ENCODE data around the gene FBXO17.

FBXO17 gene

DNA sequence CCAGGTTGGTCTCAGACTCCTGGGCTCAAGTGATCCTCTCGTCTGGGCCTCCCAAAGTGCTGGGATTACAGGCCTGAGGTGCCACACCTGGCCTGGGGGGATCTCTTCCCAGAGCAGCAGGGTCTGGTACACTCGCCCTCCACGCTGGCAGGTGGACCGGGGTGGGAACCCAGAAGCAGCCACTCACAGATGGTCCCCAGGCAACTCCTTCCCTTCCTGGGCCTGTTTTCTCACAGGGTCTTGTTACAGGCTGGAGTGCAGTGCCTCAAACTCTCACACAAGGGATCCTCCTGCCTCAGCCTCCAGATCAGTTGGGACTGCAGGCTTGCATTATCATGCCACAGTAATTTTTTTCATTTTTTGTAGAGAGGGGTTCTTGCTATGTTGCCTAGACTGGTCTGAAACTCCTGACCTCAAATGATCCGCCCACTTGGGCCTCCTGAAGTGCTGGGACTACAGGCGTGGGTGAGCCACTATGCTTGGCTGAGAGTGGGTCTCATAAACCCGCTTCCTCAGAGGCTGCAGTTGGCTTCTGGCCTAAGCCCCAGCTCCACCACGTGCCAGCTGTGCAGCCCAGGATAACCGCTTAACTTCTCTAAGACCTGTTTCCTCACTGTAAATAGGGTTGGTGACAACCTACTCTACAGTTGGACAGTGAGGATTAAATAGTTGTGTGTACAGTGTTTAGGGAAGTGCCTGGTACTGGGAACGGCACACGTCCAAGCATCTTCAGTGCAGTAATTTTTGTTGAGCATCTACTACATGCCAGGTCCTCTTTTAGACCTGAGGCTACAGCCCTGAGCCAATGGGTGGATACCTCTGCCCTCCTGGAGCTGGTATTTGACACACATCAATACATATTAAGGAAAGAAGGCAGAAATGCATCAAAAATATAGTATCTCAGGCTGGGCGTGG is 62.7 kb downstream of the FBXO17 start:
- DNase-seq = no peak

GRCh38 chr19:38911388-38912001 is 64.0 kb downstream of the FBXO17 start:
- no peak for DNase-seq

DNA sequence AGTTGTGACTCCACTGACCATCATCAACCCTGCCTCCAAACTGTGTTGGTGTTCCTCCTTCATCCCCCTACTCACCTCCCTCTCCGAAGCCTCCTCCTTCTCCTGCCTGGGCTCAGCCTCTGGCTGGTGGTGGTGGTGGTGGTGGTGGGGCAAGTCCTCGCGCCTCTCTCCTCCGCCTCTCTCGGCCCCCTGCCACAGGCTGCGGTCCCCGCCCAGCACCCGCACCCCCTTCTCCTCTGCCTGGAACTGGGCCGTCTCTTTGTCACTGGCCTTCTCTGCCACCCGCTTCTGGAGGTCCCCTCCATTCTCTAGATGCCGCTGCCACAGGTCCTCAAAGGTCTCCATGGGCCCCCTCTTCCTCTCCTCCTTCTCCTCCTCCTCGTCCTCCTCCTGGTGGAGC is 65.1 kb downstream of the FBXO17 start:
- DNase-seq = no peak

DNA sequence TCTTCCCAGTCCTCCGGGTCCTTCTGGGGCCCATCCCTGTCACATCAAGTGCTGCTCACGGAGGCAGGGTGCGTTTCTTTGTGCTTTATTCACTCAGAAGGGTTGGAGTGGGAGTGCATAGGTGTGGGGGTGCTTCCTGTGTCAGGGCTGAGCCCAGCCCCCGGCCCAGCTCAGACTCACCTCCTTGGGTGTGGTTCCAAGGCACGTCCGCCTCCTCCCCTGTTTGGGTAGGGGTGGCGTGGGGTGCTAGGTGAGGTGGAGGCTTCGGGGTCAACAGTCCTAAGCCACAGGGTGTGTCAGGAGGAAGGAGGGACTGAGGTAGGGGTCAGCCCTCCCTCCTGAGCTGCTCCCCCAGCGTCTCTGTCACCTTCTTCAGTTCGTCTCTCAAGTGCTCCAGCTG is 66.6 kb downstream of the FBXO17 start:
- DNase-seq = no peak

DNA sequence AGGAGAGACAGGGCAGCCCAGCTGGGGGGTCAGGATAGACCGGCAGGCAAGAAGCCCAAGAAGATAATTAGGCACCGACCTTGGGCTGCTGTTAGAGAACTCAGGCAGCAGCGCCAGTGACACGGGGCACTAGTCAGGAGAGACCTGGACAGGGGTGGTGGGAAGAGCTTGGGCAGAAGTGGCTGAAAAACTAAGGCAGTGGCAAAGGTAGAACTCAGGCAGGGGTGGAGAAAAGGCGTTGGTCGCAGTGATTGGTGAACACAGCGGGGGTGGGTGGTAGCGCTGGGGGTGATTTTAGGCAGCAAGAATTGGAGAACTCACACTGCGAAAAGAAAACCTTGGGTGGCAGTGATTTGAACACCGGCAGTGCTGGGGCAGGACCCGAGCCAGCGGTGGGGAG is 67.9 kb downstream of the FBXO17 start:
- no peak for DNase-seq

DNA sequence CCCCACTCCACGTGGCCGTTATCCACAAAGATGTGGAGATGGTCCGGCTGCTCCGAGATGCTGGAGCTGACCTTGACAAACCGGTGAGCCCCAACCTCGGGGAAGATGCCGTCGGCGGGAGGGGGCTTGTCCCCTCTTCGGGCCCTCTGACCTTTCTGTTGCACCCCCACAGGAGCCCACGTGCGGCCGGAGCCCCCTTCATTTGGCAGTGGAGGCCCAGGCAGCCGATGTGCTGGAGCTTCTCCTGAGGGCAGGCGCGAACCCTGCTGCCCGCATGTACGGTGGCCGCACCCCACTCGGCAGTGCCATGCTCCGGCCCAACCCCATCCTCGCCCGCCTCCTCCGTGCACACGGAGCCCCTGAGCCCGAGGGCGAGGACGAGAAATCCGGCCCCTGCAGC is 68.3 kb downstream of the FBXO17 start:
- DNase-seq = no peak

DNA sequence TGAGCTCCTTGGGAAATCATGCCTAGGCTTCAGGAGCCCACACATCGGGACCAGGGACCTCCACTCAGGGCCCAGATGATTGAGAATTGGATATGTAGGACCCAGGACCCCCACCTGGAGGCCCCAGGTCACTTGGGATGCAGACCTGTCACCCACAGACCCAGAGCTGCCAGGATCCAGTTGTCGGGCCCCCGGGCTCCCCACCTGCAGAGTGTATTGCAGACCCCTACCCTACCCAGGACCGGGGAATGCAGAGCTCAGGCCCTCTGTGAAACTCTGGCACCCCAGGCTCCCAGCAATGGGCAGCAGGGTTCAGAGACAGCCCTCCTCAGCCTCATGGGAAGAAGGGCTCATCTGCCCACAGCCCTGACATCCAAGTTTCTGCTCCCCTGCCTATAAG is 69.9 kb downstream of the FBXO17 start:
- no peak for DNase-seq

GRCh38 chr19:38904581-38905539 is 70.7 kb downstream of the FBXO17 start:
- DNase-seq = no peak

DNA sequence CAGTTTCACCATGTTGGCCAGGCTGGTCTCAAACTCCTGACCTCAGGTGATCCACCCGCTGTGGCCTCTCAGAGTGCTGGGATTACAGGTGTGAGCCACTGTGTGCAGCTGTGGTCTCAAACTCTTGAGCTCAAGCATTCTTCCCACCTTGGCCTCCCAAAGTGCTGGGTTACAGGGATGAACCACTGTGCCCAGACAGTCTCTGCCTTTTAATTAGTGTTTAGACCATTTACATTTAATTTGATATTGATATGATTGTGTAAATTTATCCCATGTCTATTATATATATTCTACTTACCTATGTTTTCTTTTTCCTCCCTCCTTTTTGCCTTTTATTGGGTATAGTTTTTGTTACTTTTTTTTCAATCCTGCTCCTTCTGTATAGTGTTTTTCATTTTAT is 73.9 kb downstream of the FBXO17 start:
- DNase-seq = no peak

- no peak for DNase-seq
Observed at GRCh38 chr19:38900743-38901190, 74.8 kb downstream of the FBXO17 start.

DNA sequence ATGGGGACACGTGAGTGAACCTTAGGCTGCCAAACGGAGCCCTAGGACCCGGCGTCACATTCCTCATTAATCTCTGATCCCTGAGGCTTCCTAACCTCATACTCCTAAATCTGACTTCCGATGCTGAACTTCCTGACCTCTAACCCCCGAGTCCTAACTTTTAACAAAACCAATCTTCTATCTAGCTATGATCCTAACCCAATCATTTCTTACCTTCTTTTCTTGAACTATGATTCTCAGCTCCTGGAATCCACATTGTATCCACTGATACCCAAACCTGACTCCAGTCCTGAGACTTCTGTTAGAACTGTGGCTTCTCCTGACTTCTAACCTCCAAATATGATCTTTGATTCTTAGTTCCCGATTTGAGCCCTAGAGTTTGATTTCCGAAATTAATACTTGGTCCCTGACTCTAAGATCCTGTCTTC is 75.3 kb downstream of the FBXO17 start:
- DNase-seq = no peak

DNA sequence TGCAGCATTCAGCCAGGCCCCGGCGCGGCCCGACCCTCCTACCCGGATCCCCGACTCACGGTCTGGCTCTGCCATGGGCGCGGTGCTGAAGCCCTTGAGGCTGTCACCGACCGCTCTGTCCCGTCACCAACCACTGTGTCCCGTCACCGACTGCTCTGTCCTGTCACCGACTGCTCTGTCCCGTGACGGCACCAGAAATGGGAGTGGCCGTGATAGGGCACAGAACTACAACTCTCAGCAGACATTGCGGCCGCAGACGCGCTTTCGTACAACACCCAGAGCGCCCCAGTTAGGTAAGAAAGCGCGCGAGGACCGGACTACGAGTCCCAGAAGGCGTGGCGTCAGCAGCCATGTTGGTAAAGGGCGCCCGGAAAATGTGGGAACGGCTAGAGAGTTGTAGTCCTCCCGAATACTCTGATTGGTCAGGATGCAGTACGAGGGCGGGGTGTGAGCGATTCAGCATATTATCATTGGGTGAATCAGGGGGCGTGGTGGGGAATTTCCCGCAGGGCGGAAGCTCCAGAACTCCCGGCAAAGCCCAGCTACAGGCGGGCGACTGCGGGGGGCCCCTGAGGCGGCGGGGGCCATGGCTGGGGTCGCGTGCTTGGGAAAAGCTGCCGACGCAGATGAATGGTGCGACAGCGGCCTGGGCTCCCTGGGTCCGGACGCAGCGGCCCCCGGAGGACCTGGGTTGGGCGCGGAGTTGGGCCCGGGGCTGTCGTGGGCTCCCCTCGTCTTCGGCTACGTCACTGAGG is 75.9 kb downstream of the FBXO17 start, which contains the start of the genes NFKBIB and SIRT2:
Gene NFKBIB, plus strand, starts transcription at position 523 of the 755 bp plus-strand sequence. Its CDS starts 64 bp downstream, at position 587.
Gene SIRT2, minus strand, starts transcription at position 172 of the 755 bp plus-strand sequence. Its CDS starts 97 bp downstream, at position 75.
- peak; percentile 98 to 100 for DNase-seq

- no peak for DNase-seq
Observed at GRCh38 chr19:38898788-38899446, 76.6 kb downstream of the FBXO17 start.

- no peak for DNase-seq
Observed at GRCh38 chr19:38894968-38895367, 80.6 kb downstream of the FBXO17 start.

DNA sequence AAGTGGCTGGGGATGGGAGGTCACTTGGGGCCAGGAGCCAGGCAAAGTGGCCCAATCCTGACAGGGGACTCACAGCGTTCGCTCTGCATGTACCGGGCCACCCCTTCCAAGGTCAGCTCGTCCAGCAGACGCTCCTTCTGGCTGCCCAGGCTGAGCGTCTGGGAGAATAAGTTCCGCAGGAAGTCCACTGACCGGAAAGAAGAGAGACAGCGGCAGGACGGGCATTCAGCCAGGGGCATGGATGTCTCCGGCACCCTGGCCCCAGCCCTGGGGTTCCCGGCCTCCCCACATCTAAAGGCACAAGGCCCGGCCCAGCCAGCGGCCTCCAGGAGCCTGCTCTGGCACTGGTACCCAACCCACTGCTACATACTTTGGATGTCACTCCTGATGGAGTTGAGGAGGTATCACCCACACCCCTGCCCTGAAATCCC is 82.2 kb downstream of the FBXO17 start:
- no peak for DNase-seq

DNA sequence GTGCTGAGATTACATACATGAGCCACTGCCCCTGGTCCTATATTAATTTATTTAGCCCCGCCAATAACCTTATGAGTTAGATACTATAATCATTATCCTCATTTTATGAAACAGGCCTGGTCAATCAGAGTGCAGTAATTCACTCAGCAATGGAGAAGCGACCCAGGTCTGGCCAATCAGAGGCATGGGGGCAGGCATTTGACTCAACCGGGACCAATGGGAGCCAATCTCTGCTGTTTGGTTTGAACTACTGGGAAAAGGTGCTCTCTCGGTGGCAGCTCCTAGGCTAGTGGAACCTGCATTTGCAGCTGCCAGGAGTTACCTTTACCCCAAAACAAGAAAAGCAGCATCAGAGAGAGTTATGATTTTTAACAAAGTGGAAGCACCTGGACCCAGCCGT is 82.7 kb downstream of the FBXO17 start:
- DNase-seq = no peak

GRCh38 chr19:38891771-38892170 is 83.8 kb downstream of the FBXO17 start:
- DNase-seq = no peak
